H1 (cell line): ENCODE data around the gene ZBTB42. TPM values are rescaled to one million over a fixed set of nuclear protein-coding genes. Genes with fewer than 3 reads are reported as not detected.

ENCODE experiments used
- CTCF ChIA-PET: fragments of 300-600 bp; sonication (Branson Sonifier 250); formaldehyde crosslinking; loops from one replicate; lab custom pipeline; 2021; ENCODE audit not compliant: partially characterized antibody; lab: Charles Lee
- POLR2A ChIA-PET: fragments of 300-600 bp; sonication (Branson Sonifier 250); formaldehyde crosslinking; loops from one replicate; lab custom pipeline; 2021; ENCODE audit warnings: inconsistent platforms; ENCODE audit not compliant: partially characterized antibody; lab: Charles Lee
- DNase-seq, 2 experiments: peaks; one replicate each; pipeline versions ENCODE4 v3.0.0 to v3.0.0-alpha.2; 2010 to 2022; ENCODE audit warnings: low spot score in 2 of 2, low read depth in 1 of 2, mixed read lengths in 1 of 2
- FAIRE-seq: peaks from 2 replicates; lab custom pipeline; 2011; peaks lifted over from hg19 to GRCh38; lab: Jason Lieb, UNC
- H2AFZ ChIP-seq: 2 replicates; pipeline ENCODE4 v1.8.1; 2012; ENCODE audit warnings: low read length, inconsistent platforms
- H2AK5ac ChIP-seq: 2 replicates; pipeline ENCODE4 v1.6.1; 2013; ENCODE audit warnings: low read depth, low read length
- H2BK120ac ChIP-seq: replicated peaks from 2 replicates; pipeline ENCODE3; 2013; ENCODE audit warnings: low read depth, low read length, inconsistent platforms
- H2BK12ac ChIP-seq: 2 replicates; pipeline ENCODE4 v1.6.1; 2013; ENCODE audit warnings: low read depth, low read length
- H2BK15ac ChIP-seq: 2 replicates; pipeline ENCODE4 v1.6.1; 2013; ENCODE audit warnings: low read length
- H2BK20ac ChIP-seq: 2 replicates; pipeline ENCODE4 v1.6.1; 2013; ENCODE audit warnings: low read length
- H2BK5ac ChIP-seq: 2 replicates; pipeline ENCODE4 v1.6.1; 2013; ENCODE audit warnings: low read depth, low read length
- H3K14ac ChIP-seq: 2 replicates; pipeline ENCODE4 v1.6.1; 2013; ENCODE audit warnings: inconsistent platforms; ENCODE audit not compliant: insufficient read length
- H3K18ac ChIP-seq: 2 replicates; pipeline ENCODE4 v1.6.1; 2013; ENCODE audit warnings: low read length; ENCODE audit errors: extremely low read depth
- H3K23ac ChIP-seq: 2 replicates; pipeline ENCODE4 v1.6.1; 2013; ENCODE audit warnings: inconsistent platforms; ENCODE audit not compliant: insufficient read length
- H3K23me2 ChIP-seq: 2 replicates; pipeline ENCODE4 v1.6.1; 2013; ENCODE audit warnings: low read depth, low read length
- H3K27ac ChIP-seq: 2 replicates; pipeline ENCODE4 v1.6.1; 2011; ENCODE audit warnings: low read depth, low read length, inconsistent platforms
- H3K27me3 ChIP-seq, 4 experiments: replicated peaks in 1 of 4; 1 replicate in 1 of 4; 2 replicates in 3 of 4; pipeline versions ENCODE4 v1.6.1 to v1.8.1; 2011 to 2013; ENCODE audit warnings: low read length in 3 of 4, mild to moderate bottlenecking in 3 of 4, inconsistent platforms in 2 of 4, mixed read lengths in 2 of 4, moderate library complexity in 1 of 4; ENCODE audit not compliant: control insufficient read depth in 3 of 4, insufficient read depth in 3 of 4; ENCODE audit errors: extremely low read depth in 1 of 4
- H3K36me3 ChIP-seq, 4 experiments: 2 replicates each; pipeline versions ENCODE4 v1.6.1 to v1.8.1; 2011 to 2013; ENCODE audit warnings: mild to moderate bottlenecking in 4 of 4, low read length in 3 of 4, moderate library complexity in 2 of 4, control low read depth in 1 of 4, inconsistent platforms in 1 of 4; ENCODE audit not compliant: insufficient read depth in 4 of 4, control insufficient read depth in 2 of 4
- H3K4ac ChIP-seq: replicated peaks from 2 replicates; pipeline ENCODE3; 2013; ENCODE audit warnings: low read length, low read depth, mixed read lengths, inconsistent platforms; ENCODE audit not compliant: insufficient read length
- H3K4me1 ChIP-seq, 4 experiments: replicated peaks in 1 of 4; 1 replicate in 1 of 4; 2 replicates in 3 of 4; pipeline versions ENCODE4 v1.6.1 to v1.8.1; 2011 to 2013; ENCODE audit warnings: low read length in 3 of 4, inconsistent platforms in 2 of 4, mixed read lengths in 1 of 4; ENCODE audit not compliant: insufficient read depth in 4 of 4, control insufficient read depth in 3 of 4
- H3K4me2 ChIP-seq, 2 experiments: 2 replicates each; pipeline versions ENCODE4 v1.6.1 to v1.8.1; 2011 to 2013; ENCODE audit warnings: low read depth in 2 of 2, low read length in 2 of 2, control low read depth in 1 of 2, inconsistent platforms in 1 of 2, mild to moderate bottlenecking in 1 of 2; ENCODE audit not compliant: insufficient read depth in 1 of 2
- H3K4me3 ChIP-seq, 4 experiments: fragments of 200-600, 300-600 bp in 1 of 4; sonication (generic), shearing (Covaris generic), sonication (Bioruptor Twin) in 1 of 4; 2 replicates each; pipeline versions ENCODE4 v1.5.1 to v1.8.1; 2011 to 2016; ENCODE audit warnings: low read length in 4 of 4, low read depth in 3 of 4, control low read depth in 2 of 4, inconsistent platforms in 2 of 4, mild to moderate bottlenecking in 2 of 4, mixed read lengths in 1 of 4, moderate library complexity in 1 of 4; ENCODE audit not compliant: insufficient read depth in 2 of 4; ENCODE audit errors: extremely low read depth in 1 of 4
- H3K56ac ChIP-seq: replicated peaks from 2 replicates; pipeline ENCODE3; 2013; ENCODE audit warnings: low read depth, mild to moderate bottlenecking, mixed read lengths, low read length, inconsistent platforms; ENCODE audit not compliant: insufficient read length
- H3K79me1 ChIP-seq: 2 replicates; pipeline ENCODE4 v1.6.1; 2013; ENCODE audit warnings: low read depth, low read length, control low read depth
- H3K79me2 ChIP-seq, 2 experiments: 2 replicates each; pipeline versions ENCODE4 v1.6.1 to v1.8.1; 2012 to 2013; ENCODE audit warnings: low read length in 2 of 2, mild to moderate bottlenecking in 2 of 2, inconsistent platforms in 1 of 2; ENCODE audit not compliant: insufficient read depth in 2 of 2, control insufficient read depth in 1 of 2
- H3K9ac ChIP-seq, 4 experiments: replicated peaks in 1 of 4; 1 replicate in 1 of 4; 2 replicates in 3 of 4; pipeline versions ENCODE4 v1.6.1 to v1.8.1; 2011 to 2013; ENCODE audit warnings: low read depth in 3 of 4, low read length in 3 of 4, control low read depth in 2 of 4, mild to moderate bottlenecking in 2 of 4, moderate library complexity in 2 of 4, inconsistent platforms in 1 of 4; ENCODE audit errors: extremely low read depth in 1 of 4
- H3K9me3 ChIP-seq, 2 experiments: 2 replicates each; pipeline versions ENCODE4 v1.6.1 to v1.8.1; 2012 to 2013; ENCODE audit warnings: mild to moderate bottlenecking in 2 of 2, moderate library complexity in 2 of 2, control low read depth in 1 of 2, inconsistent platforms in 1 of 2, low read depth in 1 of 2, low read length in 1 of 2, mixed read lengths in 1 of 2; ENCODE audit not compliant: insufficient read depth in 2 of 2
- H4K20me1 ChIP-seq, 2 experiments: replicated peaks in 1 of 2; 2 replicates each; pipeline versions ENCODE3 to v1.8.1; 2011 to 2013; ENCODE audit warnings: inconsistent platforms in 2 of 2, low read length in 2 of 2, mild to moderate bottlenecking in 1 of 2; ENCODE audit not compliant: insufficient read depth in 2 of 2, control insufficient read depth in 1 of 2
- H4K5ac ChIP-seq: 2 replicates; pipeline ENCODE4 v1.6.1; 2013; ENCODE audit warnings: low read length, low read depth, mixed read lengths, inconsistent platforms; ENCODE audit not compliant: insufficient read length
- H4K8ac ChIP-seq: 2 replicates; pipeline ENCODE4 v1.8.0; 2013; ENCODE audit warnings: mild to moderate bottlenecking, moderate library complexity, low read length, inconsistent platforms; ENCODE audit not compliant: insufficient read depth; ENCODE audit errors: extremely low read depth
- H4K91ac ChIP-seq: replicated peaks from 2 replicates; pipeline ENCODE3; 2013; ENCODE audit warnings: low read length, mixed read lengths, inconsistent platforms; ENCODE audit not compliant: insufficient read length
- CREB1 ChIP-seq: IDR thresholded peaks from 2 replicates; pipeline ENCODE4 v1.6.1; 2012; ENCODE audit warnings: inconsistent platforms
- EGR1 ChIP-seq: IDR thresholded peaks from 2 replicates; pipeline ENCODE4 v1.6.1; 2011; ENCODE audit warnings: low read depth, low read length, borderline replicate concordance
- EZH2 ChIP-seq: fragments of 200-600 bp; sonication (generic); IDR thresholded peaks from 2 replicates; pipeline ENCODE4 v1.7.1; 2012; ENCODE audit warnings: low read depth, mild to moderate bottlenecking, moderate library complexity, low read length, inconsistent platforms; ENCODE audit not compliant: severe bottlenecking
- HDAC6 ChIP-seq: IDR thresholded peaks from one replicate; pipeline ENCODE4 v1.7.1; 2012; ENCODE audit warnings: low read depth, mild to moderate bottlenecking, inconsistent platforms, low read length, moderate library complexity
- KDM5A ChIP-seq: fragments of 200-600 bp; IDR thresholded peaks from 2 replicates; pipeline ENCODE4 v1.7.1; 2012; ENCODE audit warnings: mild to moderate bottlenecking, low read length, inconsistent platforms, mixed read lengths
- NRF1 ChIP-seq: IDR thresholded peaks from 2 replicates; pipeline ENCODE4 v1.6.1; 2011; ENCODE audit warnings: mild to moderate bottlenecking, low read depth, low read length, improper control_type of control experiment
- RBBP5 ChIP-seq: IDR thresholded peaks from 2 replicates; pipeline ENCODE4 v1.7.1; 2012; ENCODE audit warnings: low read depth, mild to moderate bottlenecking, inconsistent platforms, low read length, moderate library complexity, borderline replicate concordance
- SAP30 ChIP-seq: fragments of 300-600 bp; sonication (generic); IDR thresholded peaks from 2 replicates; pipeline ENCODE4 v1.7.1; 2012; ENCODE audit warnings: low read length, moderate library complexity, mild to moderate bottlenecking, inconsistent platforms; ENCODE audit not compliant: insufficient read depth, insufficient replicate concordance
- SP2 ChIP-seq: IDR thresholded peaks from 2 replicates; pipeline ENCODE4 v1.6.1; 2012; ENCODE audit warnings: mild to moderate bottlenecking, low read length, inconsistent platforms
- TAF1 ChIP-seq: IDR thresholded peaks from 2 replicates; pipeline ENCODE4 v1.6.1; 2011; ENCODE audit warnings: mild to moderate bottlenecking, low read depth, low read length
- TEAD4 ChIP-seq: IDR thresholded peaks from 2 replicates; pipeline ENCODE4 v1.6.1; 2012; ENCODE audit warnings: low read depth, low read length, inconsistent platforms, mixed read lengths
- ZNF274 ChIP-seq: IDR thresholded peaks from 2 replicates; pipeline ENCODE4 v1.7.0; 2012; ENCODE audit warnings: low read length, borderline replicate concordance; ENCODE audit errors: extremely low read depth
- WGBS, 2 experiments: shearing (Covaris generic) in 1 of 2; methylation state at CpG; one replicate each; pipeline versions ENCODE4 v1.1.6 to v1.1.7; 2013 to 2015; ENCODE audit warnings: low lambda C conversion rate in 2 of 2, mixed read lengths in 2 of 2, inconsistent platforms in 1 of 2, low coverage in 1 of 2, missing lambda C conversion rate in 1 of 2; ENCODE audit not compliant: insufficient replicate concordance in 2 of 2, insufficient coverage in 1 of 2, insufficient read length in 1 of 2; ENCODE audit errors: extremely low coverage in 1 of 2, missing lambda C conversion rate in 1 of 2; 5-methylcytosine and 5-hydroxymethylcytosine counted together
- polyA plus RNA-seq, 7 experiments: library from polyadenylated mRNA; depleted of rRNA in 3 of 7; stranded (reverse) in 5 of 7; unstranded in 2 of 7; fragments of >200 nt in 5 of 7; fragments of 200-250 nt in 2 of 7; gene quantifications; 1 replicate in 5 of 7; 2 replicates in 1 of 7; 4 replicates in 1 of 7; pipeline versions ENCODE4 v1.2.1 to v1.2.3, GENCODE V29; 2011 to 2013; ENCODE audit warnings: missing spikeins in 2 of 7, mixed read lengths in 2 of 7
- total RNA-seq: library from RNA; stranded (reverse); fragmentation: NEBNext Ultra II Directional; extraction: Animal tissue kit (Norgen Biotek cat#: 25700); gene quantifications from 2 replicates; pipeline ENCODE4 v1.2.1, GENCODE V29; 2021

Gene ZBTB42
- total and polyA plus RNA-seq, 2 of the 8 experiments (the other 6 are each of a cell fraction or from before 2014, with no cell fraction given), result 2.8 to 3.1 TPM

- Histone ChIP-seq H3K4me3 (no peak overlapping the region), H3K9me3 (peaks cover 11 to 17% of the 10 kb centered on the region in 2 experiments; a peak in 2 of 4 replicates), H3K14ac (no peak overlapping the region), H3K23ac (no peak overlapping the region), H4K5ac (no peak overlapping the region), H2BK20ac (no peak overlapping the region), H4K8ac (no peak overlapping the region), H4K20me1 (peaks cover 7 to 20% of the 10 kb centered on the region in 2 experiments), H3K27me3 (no peaks in the 10 kb centered on the region), H3K27ac (no peak overlapping the region), H3K56ac (no peak overlapping the region), H3K18ac (no peak overlapping the region), H2BK12ac (no peak overlapping the region), H3K9ac (no peak overlapping the region), H3K23me2 (no peaks in the 10 kb centered on the region), H2BK5ac (no peak overlapping the region), H3K79me2 (no peaks in the 10 kb centered on the region), H4K91ac (no peak overlapping the region), H2AK5ac (no peak overlapping the region), H3K79me1 (no peaks in the 10 kb centered on the region), H3K4me1 (peaks cover 0 to 11% (median 8%) of the 10 kb centered on the region in 4 experiments; a peak in 6 of 7 replicates), H2AFZ (no peak overlapping the region), H3K4ac (no peak overlapping the region), H3K36me3 (peaks cover 0 to 24% (median 12%) of the 10 kb centered on the region in 4 experiments; a peak in 7 of 8 replicates), H3K4me2 (no peak overlapping the region), H2BK15ac (no peak overlapping the region), H2BK120ac (no peak overlapping the region)
- ChIA-PET CTCF (interaction anchor here (0.6 to 7.8 kb wide), 33 partner anchors 8 to 501 kb away, joined by 3 to 110 read pairs (median 5); partner anchors contain the start of genes AKT1 and SIVA1), POLR2A (interaction anchor here (1.6 to 2.7 kb wide), 4 partner anchors 17 to 94 kb away, joined by 4 to 9 read pairs (median 7); partner anchors contain the start of gene SIVA1)
- WGBS, 2 experiments, result 95% methylated on average over 18 of the region's 24 CpGs; no CpG with 5 or more reads in 1 of the 2 experiments
- no peak for FAIRE-seq
- DNase-seq, result no peak
- TF ChIP-seq KDM5A, result no peak
- no peak for TF ChIP-seq TAF1
- no peak for TF ChIP-seq ZNF274
- no peak for TF ChIP-seq HDAC6
- TF ChIP-seq EGR1, result no peak
- TF ChIP-seq RBBP5, result no peak
- TF ChIP-seq CREB1, result no peak
- TF ChIP-seq EZH2, result no peak
- TF ChIP-seq TEAD4, result no peak
- no peak for TF ChIP-seq SP2
- no peak for TF ChIP-seq NRF1
- no peak for TF ChIP-seq SAP30
These were observed 30.8 kb upstream of the ZBTB42 start for GRCh38 chr14:104770072-104770579.
